ENCODE data around the gene CAND2.

- no peak for TF ChIP-seq CTCF (IDR thresholded peaks at IDR 0.05)
- TF ChIP-seq POLR2A (IDR thresholded peaks at IDR 0.05): no peak
These were observed 48.0 kb upstream of the CAND2 start for GRCh38 chr3:12748477-12748876.

All from thyroid gland (tissue), 4 donors.